Stimulated activated CD8-positive, alpha-beta memory T cell treated with anti-CD3 and anti-CD28 coated beads, Interleukin-12 subunit alpha, Interleukin-12 subunit beta, amount 100 ng/mL, for 24 hours (primary cell): ENCODE results near the gene IL1F10.

Source experiments
- DNase-seq: peaks from one replicate; pipeline ENCODE4 v3.0.0-alpha.2; 2020; ENCODE audit errors: extremely low read depth

IL1F10 gene

DNA sequence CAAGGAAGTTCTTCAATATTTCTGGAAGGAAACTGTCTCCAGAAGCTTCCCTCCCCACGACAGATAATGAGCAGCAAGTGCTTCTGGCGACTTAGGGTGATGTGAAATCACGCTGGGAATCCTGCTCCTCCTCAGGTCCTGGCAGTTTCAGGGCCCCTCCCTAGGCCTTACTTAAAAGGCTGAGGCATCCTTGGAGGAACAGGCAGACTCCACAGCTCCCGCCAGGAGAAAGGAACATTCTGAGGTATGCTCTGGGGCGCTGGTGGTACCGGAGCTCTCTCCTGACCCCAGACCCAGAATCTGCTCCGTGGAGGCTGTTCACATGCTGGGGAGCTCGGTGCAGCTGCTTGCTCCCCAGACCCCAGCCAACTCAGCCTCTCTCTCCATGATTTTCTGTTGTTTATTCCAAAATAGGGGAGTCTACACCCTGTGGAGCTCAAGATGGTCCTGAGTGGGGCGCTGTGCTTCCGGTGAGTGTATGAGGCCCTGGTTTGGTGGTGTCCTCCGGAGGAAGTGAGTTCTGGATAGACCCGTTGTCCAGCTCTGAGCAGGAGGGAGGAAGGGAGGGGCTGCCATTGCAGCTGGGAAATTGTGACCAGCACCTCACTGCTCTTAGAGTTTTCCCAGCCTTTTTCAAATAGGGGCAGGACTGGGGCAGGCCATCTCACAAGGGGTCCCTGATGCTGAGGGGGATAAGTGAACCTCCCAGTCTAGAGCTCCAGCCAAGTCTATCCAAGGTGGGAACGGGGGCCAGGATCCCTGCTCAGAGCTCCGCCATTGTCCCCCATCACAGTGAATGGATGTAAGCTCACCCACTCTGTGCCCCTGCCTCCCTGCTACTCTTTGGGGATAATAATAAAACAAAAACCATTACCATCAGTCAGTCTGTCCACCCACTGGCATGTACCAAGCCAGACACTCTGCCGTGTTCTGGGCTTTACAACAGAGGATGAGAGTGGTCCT, 8.5 kb upstream of the IL1F10 start, which contains the start of gene IL36RN:
Gene IL36RN, plus strand, starts transcription at position 201 of the 963 bp plus-strand sequence. Its CDS starts 241 bp downstream, at position 442.
- DNase-seq, result no peak

DNA sequence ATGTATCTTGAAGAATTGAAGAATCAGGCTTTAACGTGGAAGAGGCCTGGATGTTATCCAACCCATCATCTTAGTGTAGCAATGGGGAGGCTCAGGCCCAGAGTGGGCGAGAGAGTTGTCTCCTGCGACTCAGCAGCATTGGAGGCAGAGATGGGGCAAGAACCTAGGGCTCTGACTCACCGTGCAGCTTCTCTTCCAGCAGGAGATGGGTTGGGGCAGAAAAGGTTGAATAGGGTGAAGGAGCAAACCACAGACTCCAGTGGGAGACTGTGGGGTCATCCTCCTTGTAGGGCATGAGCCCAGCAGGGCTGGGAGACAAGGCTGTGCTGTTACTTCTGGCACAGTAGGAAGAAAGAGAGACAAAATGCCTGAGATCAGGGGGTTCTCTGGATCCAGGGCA, 7.4 kb upstream of the IL1F10 start:
- no peak for DNase-seq

DNA sequence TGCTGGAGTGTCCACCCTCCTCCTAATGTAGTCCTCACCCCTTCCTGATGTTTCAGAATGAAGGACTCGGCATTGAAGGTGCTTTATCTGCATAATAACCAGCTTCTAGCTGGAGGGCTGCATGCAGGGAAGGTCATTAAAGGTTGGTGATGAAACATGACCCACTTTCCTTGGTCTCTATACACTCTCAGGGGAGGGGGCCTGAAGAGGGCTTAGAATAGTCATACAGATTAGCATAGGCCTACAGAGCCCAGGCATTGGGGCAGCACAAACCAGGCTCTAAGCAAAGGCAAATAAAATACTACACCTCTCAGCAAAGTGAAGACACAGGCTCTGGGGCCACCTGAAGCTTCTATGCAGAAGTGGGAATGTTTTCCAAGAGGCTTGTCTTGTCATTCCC, 7.0 kb upstream of the IL1F10 start:
- no peak for DNase-seq

- DNase-seq, result no peak
These were observed 6.5 kb upstream of the IL1F10 start for GRCh38 chr2:113061241-113061640.

DNA sequence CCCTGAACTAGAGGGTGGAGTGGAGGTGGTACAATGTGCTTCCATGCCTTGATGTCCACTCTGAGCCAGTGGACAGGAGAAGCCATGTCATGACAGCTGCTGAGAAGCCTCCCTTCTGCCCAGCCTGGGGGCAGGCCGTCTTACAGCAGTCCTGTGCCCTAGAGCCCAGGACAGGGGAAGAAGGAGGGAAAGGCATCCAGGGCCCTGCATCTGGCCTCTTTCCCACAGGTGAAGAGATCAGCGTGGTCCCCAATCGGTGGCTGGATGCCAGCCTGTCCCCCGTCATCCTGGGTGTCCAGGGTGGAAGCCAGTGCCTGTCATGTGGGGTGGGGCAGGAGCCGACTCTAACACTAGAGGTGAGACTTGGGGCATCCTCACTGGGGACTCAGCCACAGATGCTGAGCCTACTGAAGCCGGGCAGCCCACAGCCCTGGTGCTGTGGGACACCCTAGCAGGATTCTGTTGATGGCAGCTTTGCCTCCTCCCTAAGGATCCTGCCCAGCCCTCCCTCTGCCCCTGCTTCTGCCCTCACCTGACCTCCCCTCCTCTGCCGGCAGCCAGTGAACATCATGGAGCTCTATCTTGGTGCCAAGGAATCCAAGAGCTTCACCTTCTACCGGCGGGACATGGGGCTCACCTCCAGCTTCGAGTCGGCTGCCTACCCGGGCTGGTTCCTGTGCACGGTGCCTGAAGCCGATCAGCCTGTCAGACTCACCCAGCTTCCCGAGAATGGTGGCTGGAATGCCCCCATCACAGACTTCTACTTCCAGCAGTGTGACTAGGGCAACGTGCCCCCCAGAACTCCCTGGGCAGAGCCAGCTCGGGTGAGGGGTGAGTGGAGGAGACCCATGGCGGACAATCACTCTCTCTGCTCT, 5.6 kb upstream of the IL1F10 start:
- no peak for DNase-seq

DNA sequence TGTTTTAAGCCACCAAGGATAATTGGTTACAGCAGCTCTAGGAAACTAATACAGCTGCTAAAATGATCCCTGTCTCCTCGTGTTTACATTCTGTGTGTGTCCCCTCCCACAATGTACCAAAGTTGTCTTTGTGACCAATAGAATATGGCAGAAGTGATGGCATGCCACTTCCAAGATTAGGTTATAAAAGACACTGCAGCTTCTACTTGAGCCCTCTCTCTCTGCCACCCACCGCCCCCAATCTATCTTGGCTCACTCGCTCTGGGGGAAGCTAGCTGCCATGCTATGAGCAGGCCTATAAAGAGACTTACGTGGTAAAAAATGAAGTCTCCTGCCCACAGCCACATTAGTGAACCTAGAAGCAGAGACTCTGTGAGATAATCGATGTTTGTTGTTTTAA, 3.5 kb upstream of the IL1F10 start:
- DNase-seq, result no peak

- no peak for DNase-seq
These were observed 2.9 kb upstream of the IL1F10 start for GRCh38 chr2:113064898-113065297.

- no peak for DNase-seq
These were observed 479 bp downstream of the IL1F10 start for GRCh38 chr2:113068249-113068648.

GRCh38 chr2:113068706-113069485, 1.1 kb downstream of the IL1F10 start:
- DNase-seq, result no peak

DNA sequence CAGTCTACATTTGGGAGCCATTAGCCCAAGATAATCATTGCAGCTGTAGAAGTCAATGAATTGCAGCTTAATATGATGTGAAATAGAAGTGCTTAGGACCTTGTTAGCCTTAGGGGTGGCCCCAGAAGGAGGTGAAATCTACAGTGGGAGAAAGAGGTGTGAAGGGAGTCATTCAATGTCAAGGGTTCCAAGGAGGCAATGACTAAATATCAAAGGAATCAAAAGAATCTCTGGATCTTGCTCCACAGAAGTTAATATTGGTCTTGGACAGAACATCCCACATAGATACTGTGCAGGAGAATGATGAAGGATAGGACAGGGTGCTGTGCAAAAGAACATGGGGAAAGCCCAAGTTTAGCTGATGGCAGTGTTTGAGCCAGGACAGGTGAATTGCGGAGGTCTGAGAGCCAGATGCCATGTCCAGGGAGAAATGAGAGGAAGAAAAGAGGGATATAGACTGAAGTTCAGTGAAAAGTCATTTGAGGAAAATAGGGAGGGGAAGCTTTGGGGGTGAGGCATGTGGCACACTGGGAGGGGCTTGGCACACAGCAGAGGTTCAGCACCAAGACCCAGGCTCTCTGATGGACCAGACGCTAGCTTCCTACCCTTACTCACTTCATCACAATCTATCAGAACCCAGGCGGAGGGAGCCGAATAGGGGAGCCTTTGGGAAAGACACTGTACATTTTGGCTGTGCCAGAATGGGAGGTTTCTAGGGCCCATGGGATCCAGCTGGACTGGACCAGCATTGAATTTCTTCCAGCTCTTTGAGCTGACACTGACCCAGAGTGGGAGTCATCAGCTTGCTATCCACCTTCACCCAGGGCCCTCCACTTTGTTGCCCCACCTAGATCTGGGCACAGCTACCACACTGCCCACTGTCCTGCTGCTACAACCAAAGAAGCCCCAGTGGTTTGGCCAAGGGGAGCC, 2.2 kb downstream of the IL1F10 start:
- no peak for DNase-seq

- no peak for DNase-seq
These were observed 2.8 kb downstream of the IL1F10 start for GRCh38 chr2:113070606-113070975.

- no peak for DNase-seq
These were observed 4.8 kb downstream of the IL1F10 start for GRCh38 chr2:113072584-113072983.

- DNase-seq, result no peak
These were observed 5.6 kb downstream of the IL1F10 start for GRCh38 chr2:113073325-113073834.

GRCh38 chr2:113075030-113075429, 7.3 kb downstream of the IL1F10 start:
- no peak for DNase-seq

GRCh38 chr2:113075600-113075999, 7.8 kb downstream of the IL1F10 start:
- no peak for DNase-seq

DNA sequence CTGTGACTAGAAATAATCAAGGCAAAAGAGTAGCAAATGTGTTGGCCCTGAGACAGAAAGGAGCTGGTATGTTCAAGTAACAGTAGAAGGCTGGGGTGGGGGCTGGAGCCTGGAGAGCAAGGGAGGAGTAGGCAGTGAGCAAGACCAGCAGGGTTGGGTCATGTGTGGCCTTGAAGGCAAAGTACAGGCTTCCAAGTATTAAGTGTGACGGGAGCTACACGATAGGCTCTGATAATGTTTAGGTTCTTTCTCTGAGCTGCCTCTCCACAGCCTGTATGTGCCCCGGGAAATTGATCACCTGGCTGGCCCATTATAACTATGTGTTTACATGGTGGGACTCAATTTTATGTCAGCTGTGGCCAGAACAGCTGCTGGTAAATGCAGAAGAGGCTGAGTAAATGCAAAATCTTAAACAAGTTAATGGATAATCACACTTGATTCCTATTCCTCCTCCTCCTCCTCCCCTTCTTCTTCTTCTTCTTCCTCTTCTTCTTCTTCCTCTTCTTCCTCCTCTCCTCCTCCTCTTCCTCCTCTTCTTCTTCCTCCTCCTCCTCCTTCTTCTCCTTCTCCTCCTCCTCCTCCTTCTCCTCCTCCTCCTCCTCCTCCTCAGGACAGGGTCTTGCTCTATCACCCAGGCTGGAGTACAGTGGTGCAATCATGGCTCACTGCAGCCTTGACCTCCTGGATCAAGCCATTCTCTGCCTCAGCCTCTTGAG, 9.3 kb downstream of the IL1F10 start:
- no peak for DNase-seq

GRCh38 chr2:113077921-113078320, 10.2 kb downstream of the IL1F10 start:
- DNase-seq, result no peak

DNA sequence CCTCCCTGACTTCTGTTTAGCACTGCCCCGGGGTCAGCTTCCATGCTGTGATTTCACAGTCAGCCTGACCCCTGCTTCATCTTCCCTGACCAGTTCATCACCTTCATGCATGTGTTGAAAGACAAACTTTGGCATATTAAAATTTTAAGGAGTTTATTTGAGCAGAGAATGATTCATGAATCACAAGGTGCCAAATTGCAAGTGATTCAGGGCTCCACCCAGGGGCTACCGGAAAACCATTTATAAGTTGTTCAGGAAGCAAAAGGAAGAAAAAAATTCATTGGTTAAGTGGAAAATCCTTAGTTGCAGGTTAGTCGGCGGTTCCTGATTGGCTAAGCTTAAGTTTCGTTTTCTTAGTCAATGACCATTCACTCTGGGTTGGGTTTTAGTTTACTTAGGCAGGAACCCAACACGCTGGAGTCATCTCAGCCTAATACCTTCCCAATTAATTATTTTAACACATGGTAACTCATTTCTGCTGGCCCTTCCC, 10.6 kb downstream of the IL1F10 start:
- no peak for DNase-seq

- DNase-seq, result no peak
These were observed 11.4 kb downstream of the IL1F10 start for GRCh38 chr2:113079131-113079530.

DNA sequence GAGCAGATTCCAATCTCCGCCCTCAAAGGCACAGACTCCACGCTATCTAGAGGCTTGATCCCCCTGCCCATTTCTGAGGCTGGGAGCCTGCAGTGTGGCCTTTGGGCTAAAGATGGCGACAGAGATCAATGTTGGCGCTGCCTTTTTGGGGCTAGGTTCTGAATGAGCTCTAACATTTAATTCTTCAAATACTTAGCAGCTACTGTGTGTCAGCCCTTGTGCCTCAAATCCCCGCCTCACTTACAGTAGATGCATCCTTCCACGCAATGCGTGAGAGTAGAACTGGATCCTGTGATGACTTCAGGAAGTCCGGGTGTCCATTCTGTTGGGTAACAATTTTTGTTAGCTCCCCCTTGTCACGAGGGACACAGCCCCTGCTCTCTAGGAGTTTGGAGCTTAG, 12.4 kb downstream of the IL1F10 start:
- DNase-seq, result no peak
